ENCODE measurements around the gene MAN2A1.
A peak's percentile ranks its signal among the peaks of the same experiment; 100 is the strongest.
"Not testable (repeated sequence)": the region's sequence is repeated elsewhere in the genome, so short reads cannot be mapped to it uniquely, and the experiment has no call there.

The MAN2A1 gene

DNA sequence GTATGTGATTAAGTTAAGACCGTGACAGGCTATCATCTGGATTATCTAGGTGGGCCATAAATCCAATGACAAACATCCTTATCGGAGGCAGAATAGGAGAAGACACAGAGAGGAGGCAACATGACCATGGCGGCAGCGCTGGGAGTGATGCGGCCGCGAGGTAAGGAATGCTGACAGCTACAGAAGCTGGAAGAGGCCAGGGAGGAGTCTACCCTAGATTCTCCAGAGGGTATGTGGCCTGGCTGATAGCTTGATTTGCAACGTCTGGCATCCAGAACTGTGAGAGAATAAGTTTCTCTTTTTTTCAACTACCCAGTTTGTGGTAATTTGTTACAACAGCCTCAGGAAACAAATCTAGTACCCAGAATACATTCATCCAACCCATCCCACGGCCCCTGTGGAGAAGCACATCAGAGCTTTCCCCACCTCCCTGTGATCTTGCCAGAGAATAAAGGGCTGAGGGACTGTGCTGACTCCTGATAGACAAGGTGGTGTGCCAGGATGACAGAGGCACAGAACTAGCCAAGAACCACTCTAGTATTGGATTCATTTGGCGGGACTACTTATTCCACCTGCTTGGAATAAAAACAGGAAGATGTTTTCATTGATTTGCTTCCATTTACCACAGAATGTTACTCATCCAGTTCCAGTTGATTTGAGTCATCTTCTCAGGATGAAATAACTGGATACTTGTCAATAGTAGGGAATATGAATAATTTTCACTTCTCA lies 187.4 kb downstream of the MAN2A1 start:
- no peak for DNase-seq

DNA sequence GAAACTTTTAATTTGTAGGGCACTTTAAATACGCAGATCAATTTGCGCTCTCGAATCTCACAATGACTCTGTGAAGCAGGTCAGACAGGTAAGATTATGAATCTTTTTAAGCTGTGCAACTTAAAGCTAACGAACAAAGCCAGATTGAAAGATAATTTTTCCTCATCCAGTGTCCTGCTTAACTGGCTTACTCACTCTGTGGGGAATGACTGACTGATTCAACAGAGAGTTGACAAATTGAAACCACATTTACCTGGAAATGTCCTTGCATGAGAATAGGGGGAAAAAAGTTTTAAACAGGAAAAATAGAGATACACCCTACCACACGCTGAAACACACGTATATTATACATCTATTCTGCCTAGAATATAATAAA lies 187.9 kb downstream of the MAN2A1 start:
- DNase-seq, result no peak

DNA sequence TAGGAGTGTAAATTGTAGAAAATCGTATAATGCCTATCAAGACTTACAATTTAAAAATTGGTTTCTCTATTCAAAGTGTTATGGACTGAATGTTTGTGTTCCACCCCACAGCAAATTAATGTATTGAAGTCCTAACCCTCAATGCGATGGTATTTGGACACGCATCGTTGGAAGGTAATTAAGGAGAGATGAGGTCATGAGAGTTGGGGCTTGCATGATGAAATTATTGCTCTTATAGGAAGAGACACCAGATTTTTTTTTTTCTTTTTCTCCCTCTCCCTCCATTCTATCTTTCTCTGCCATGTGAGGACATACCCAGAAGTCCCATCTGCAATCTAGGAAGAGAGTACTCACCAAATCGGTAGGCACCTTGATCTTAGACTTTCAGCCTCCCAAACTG lies 189.2 kb downstream of the MAN2A1 start:
- DNase-seq, result no peak

DNA sequence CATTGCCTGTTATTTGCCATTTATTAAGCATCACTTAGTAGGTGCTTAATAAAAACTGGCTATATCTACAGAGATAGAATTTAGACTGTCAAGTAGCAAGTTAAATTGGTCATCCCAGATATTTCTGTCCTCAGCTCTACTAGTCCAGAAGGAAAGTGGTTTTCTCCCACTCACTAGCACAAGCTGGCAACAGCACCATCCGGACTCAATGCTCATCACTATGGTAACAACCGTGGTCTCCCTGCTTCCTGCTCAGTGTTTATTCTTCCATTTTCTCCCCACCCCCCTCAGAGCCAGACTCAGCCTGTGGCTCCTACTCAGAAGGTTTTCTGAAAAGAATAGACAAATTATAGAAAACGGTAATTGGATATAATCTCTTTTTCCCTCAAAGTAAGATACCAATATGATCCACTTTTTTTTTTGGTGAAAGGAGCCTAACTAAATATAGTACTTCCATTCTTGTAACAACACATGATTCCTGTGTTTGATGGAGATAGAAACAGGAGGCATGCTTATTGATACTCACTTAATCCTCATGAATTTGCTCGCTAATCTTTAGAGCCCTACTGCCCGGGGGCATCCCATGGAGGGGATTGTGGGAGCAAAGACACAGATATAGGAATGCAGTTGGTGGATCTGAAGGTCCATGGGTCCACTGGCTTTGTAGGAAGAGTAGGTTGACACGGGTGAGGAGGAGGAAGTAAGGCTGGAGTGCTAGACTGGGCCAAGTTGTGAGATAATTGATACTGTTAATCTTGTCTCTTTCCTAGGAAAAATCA lies 191.4 kb downstream of the MAN2A1 start:
- no peak for DNase-seq

DNA sequence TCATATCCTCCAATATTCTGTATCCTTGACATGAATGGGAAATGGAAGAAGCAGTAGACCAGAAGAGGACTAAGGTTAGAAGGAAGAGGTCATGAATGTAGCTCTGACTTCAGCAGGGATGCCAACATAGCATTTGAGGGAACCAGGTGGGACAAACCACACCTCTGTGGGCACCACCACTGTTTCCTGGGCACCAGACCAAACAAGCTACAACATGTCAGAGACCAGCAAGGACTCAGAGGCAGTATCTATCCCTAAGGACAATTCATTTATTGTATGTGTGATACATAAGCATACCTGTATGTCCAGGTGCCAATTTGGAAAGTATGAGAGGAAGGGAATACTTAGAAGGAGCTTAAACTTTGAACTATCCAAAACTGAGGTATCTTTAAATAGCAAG lies 192.8 kb downstream of the MAN2A1 start:
- no peak for DNase-seq

DNA sequence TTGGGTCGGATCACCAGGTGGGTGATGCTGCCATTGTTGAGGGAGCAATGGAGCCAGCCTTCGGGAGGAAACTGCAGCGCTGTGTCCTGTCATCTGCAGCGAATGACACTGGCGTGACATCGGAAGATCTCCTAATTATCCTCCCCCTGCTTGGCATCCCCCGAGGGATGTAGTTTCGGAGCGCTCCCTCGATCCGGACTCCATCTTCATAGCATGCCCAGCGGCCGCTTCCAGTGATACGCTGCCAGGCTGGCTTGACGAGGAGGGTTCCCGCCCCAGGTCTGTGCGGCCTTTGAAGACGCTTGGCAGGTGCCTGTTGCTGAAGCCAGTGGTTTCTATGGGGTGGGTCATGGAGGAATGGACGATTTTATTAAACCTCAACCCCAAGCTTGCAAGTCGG lies 194.9 kb downstream of the MAN2A1 start:
- DNase-seq, result no peak

DNA sequence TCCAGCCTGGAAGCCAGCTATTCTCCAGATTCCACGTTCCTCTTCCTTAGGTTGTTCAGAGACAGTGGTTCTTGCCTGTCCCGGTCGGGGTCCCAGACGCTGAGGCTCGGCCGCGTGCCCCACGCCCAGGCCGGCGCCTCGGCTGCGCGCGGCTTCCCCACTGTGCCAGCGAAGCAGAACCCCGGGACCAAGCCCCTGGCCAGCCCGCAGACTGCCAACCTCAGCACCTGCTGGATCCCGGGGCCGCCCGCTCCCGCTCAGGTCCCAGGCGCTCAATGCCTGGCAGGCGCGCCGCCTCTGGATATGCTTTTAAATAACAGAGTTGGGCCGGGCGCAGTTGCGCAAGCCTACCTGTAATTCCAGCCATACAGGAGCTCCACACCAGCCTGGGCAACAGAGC lies 195.5 kb downstream of the MAN2A1 start:
- no peak for DNase-seq

DNA sequence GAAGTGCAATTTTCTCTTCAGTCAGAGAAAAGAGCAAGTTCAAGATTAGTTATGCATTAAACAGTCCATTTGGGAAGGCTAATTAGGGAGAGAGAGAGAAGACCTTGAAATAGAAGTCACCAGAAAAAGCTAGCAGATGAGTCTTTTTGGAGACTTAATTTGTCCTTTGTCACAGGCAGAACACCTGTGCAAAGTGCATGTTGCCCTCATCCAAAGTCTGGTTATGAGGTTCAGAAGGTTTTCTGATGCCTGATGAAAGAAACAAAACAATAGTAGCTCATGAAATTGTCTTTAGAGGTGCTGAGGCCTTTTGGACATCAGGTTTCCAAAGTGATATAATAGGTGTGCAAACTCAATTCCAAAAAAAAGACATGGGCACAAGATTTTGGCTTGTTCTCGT lies 199.3 kb downstream of the MAN2A1 start:
- no peak for DNase-seq

DNA sequence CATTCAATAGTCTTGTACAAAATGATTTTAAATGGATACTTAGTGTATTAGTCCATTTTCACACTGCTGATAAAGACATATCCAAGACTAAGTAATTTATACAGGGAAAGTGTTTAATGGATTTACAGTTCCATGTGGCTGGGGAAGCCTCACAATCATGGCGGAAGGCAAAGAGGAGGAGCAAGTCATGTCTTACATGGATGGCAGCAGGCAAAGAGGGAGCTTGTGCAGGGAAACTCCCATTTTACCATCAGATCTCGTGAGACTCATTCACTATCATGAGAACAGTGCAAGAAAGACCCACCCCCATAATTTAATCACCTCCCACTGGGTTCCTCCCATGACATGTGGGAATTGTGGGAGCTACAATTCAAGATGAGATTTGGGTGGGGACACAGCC lies 203.5 kb downstream of the MAN2A1 start:
- not testable (repeated sequence) for DNase-seq

DNA sequence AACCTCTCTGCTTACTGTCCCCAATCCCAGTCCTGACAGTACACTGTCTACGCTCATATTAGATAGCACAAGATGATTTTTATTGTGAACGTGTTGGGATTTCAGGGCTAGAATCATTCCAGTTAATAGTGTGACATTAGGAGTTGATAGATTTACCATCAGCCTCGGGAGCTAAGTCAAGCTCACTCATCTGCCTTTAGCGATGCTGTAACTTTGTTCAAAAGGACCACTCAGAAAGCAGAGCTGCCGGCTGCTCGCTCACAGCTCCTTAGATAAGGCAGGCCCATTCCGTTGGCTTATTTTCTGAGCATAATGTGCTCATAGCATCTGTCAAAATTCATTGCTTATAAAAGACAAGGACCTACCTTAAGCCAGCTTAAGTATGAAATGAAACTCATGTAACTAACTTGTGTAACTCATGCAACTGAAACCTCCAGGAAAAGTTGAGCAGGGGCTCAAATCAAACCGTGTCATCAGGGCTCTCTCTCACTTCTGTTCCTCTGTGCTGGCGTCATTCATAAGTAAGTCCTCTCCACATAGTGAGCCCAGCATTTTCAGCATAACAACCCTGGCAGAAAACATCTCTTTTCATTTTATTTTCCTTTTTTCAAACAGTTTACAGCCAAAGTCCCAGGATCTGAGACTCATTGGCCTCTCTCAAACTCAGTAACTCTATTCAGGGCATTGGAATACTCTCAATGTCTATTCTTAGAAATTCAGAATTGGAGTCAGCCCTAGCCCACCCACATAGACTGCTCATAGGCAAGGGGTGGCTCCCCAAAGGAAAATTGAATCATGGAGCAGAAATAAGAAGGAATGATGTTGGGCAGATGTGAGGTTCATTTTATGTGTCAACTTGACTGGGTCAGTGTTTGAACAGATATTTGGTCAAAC lies 208.8 kb downstream of the MAN2A1 start:
- peak; percentile 32 for DNase-seq

DNA sequence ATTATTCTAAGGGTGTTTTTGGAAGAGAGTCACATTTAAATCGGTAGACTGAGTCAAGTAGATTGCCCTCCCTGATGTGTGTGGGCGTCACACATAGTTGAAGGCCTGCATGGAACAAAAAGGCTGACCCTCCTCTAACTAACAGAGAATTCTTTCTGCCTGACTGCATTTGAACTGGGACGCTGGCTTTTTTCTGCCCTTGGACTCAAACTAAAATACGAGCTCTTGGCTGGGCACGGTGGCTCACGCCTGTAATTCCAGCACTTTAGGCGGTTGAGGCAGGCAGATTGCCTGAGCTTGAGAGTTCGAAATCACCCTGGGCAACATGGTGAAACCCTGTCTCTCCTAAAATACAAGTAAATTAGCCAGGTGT lies 209.4 kb downstream of the MAN2A1 start:
- peak; percentile 45 for DNase-seq

DNA sequence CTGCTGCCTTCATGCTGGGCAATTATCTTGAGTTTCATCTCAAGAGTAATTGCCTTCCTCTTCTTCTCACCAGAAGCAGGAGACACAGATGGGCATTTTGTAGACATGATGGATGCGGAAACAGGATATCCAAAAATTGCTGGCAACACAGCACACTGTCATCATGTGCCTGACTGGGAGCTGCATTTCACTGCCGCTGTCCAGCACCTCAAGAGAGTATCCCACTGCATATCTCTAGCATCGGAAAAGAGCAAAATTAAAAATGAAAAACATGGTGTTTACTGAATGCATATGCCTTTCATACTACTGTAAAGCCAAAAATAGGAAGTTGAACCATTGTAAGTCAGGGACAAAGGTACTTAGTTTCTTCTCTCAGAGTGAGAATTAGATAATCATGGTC lies 210.7 kb downstream of the MAN2A1 start:
- no peak for DNase-seq

DNA sequence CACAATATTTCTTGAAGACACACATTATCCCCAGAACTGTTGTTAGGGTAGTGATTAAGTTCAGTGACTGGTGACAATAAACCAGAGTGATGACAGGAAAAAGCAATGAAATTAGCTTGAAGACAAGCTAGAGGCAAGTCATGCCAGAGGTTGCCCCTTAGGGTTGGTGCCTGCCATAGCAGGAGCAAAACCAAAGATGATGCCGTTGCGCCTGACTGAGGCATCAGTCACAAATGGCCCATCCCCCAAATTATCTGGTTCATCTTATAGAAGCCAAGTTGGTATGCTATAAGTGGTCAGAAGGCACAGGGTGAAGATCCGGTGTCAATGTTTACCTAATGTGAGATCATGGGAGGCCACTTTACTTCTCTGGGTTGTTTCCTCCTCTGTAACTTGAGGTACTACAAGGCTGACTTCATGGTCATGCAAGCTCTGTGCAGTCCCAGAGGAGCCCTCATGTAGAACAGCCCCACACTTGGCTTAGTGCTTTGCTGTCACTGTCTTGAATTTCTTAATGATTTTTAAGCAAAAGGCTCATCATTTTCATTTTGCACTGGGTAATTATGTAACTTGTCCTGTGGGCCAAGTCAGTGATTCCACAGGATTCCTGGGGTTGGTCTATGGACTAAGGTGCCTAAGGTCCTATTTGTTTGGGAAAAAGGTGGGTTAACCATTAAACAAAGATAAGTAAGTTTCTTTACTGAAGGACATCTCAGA lies 211.3 kb downstream of the MAN2A1 start:
- no peak for DNase-seq

DNA sequence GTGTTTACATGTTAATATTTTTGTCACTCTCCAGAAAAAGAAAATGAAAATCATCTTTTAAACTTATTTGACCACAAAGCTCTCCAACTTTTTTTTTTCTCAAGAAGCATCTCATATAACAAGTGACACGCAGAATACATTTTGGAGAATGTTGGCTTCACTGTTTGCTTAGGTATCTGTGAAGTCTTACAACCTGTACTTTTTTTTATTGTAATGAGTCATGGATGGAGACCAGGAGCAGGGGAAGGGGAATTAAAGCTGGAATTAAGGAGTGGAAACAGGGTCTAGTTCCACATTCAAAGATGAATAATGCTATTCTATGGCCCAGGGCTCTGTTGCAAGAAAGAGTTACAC lies 211.9 kb downstream of the MAN2A1 start:
- no peak for DNase-seq

DNA sequence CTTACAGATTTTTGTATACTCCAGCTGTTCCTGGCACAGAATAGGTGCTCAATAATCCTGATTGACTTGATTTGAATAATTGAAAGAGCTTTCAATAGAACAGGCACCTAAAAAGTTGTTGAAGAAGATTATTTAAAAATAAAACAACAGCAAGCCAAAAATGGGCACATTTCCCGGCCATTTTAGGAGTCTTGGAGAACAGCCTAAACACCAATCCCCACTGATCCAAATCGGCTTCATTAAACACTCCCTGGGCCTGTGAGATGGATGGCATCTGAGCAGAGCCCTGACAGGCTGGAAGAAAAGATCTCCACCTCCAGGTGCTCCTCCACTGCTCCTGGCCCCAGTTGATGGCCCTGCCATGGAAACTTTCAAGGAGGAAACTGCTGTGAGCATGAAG lies 213.3 kb downstream of the MAN2A1 start:
- no peak for DNase-seq

DNA sequence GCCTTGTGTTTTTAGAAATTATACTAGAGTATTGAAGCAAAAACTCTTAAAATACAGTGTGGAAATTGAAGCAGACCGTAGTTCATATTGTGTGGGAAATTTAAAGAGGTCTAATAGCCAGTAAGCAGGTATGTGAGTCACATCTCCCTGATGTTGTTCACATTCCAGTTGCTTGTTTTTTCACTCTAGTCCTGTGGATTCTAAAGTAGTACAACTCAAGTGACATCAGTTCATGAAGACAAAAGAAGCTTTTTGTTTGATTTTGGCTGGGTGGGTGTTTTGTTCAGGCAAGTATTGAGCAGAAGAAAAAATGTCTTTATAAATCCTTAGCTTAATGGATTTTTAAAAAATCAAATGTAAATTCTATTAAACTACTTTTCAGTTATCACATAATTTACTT lies 216.2 kb downstream of the MAN2A1 start:
- no peak for DNase-seq

DNA sequence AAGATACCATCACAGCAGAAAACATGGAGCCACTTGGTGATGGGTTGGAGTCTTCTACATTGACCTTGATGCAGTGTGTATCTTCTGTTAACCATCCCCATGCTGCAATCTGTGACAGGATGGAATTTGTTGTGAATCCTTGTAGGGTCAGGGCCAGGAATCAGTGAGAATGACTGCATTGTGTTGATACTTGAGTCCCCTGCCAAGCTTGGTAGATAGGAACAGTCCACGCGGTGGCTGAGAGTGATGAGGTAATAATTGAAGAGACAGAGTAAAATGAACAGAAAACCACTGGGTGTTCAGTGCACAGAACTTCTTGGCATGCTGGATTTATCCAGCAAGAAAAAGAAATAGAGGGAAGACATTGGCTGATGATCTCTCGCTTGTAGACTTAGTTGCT lies 217.5 kb downstream of the MAN2A1 start:
- no peak for DNase-seq

DNA sequence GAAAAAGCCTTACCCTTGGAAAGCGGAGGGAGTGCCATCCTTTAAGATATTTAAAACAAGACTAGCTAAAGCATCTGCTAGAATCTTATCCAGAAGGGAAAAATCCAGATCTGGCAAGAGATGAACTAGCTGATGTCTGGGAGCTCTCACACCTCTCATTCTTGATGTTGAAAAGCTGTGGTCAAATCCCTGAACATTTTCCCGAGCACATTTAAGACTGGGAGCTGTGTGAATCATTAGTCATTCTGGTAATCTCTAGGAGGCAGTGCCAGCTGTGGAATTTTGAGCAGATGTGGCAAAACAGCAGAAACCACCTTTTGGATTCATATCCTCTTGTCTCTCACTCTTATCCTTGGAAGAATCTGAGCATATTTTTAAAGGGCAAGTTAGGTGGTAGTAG lies 218.0 kb downstream of the MAN2A1 start:
- no peak for DNase-seq

DNA sequence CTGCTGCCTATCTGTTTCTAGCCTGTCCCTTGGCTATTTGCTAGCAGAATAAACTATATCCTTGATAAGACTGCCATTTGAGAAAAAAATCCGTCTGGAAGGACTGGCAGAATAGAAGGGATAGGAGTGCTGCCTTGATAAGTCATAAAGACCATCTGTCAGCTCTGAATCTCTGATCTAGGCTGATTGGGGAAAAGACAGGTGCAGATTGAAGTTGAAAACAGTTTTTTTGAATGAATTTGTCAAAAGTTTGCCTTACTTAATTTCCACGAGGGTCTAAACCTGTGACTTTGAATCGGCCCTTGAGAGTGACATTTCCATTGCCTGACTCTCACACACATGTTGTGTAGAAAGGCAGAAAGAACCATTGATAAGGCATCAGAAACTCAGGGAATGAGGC lies 218.6 kb downstream of the MAN2A1 start:
- DNase-seq, result no peak

DNA sequence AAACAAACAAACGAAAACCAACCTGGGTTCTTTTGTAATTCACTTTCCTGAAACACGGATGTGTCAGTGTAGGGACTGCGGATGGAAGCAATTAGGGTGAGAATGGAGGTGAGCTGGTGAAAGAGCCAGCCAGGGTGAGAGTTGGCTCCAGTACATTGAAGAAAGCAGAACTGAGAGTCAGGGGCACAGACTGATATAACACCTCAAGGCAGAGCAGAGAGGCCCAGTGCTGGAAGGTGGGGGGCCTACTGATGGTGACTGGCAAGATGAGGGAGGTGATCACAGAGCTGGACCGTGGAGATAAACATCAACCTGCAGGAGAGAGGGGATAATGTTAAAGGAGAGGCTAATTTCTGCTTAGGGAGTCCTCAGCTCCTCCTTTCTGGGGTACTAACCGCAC lies 221.1 kb downstream of the MAN2A1 start:
- no peak for DNase-seq

DNA sequence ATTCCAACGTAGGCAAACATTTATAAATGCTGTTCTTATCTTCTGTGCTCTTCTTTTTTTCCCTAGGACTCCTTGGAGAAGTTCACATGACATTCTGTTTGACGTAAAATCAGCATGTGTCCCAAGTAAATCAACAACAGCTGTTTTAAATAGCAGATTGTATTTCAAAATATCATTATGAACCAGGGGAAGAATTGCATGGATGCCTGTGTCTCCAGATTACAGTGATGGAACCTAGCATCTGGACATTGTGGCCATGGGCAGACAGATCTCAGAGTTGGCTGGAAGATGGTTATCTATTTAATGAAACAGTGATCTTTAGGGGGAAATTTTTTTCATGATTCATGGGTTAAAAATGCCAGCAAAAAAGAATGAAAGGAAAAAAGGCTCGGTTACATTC lies 222.0 kb downstream of the MAN2A1 start:
- DNase-seq, result no peak

DNA sequence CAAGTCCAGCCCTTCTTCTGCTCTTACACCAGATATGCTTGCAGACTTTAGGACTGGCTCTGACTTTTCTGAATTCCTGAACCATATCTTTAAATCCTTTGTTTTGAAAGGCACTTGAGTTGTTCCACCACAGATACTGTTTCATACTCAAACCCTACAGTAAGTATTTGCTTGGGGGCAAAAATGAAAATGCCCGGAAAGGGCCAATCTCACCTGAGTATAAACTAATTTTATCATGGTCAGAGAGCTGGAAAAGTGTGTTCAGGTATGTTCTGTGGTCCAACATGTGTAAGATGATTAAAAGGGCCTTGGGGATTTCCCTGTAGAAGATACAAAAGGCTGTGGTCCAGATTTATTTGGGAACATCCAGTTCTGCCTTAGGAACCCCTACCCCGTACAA lies 225.2 kb downstream of the MAN2A1 start:
- no peak for DNase-seq

DNA sequence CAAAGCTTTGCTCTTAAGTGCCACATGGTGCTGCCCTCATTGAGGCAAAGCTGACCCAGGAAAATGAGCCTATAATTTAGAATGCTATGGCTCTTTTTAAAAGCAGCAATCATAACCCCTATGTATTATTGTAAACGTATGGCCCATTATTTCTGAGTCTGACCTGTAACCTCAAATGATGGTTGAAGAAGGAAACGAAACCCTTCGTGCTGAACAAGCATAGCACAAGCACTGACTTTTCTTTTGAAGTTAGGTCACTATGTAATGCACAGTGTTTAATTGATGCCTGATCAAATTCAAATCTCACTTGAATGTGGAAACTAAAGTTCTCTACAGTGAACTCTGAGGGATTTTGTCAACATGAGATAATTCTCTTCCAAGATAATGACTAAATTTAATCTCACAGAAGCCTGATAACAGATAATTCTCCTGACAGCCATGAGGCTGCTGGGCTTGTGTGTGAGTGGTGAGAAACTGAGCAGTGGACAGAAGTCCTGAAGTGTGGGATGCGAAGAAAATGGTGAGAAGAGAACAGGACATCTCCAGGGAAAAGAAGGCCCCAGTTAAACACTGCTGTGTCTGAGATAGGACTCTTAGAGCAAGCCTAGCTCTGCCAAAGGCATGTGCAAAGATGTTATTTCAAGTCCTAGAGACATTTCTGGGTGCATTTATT lies 226.9 kb downstream of the MAN2A1 start:
- no peak for DNase-seq

All from retina (tissue), 1 donor.